ENCODE results near the gene REV3L. TPM values are rescaled to one million over a fixed set of nuclear protein-coding genes. Genes with fewer than 3 reads are reported as not detected.

The REV3L gene, protein sequence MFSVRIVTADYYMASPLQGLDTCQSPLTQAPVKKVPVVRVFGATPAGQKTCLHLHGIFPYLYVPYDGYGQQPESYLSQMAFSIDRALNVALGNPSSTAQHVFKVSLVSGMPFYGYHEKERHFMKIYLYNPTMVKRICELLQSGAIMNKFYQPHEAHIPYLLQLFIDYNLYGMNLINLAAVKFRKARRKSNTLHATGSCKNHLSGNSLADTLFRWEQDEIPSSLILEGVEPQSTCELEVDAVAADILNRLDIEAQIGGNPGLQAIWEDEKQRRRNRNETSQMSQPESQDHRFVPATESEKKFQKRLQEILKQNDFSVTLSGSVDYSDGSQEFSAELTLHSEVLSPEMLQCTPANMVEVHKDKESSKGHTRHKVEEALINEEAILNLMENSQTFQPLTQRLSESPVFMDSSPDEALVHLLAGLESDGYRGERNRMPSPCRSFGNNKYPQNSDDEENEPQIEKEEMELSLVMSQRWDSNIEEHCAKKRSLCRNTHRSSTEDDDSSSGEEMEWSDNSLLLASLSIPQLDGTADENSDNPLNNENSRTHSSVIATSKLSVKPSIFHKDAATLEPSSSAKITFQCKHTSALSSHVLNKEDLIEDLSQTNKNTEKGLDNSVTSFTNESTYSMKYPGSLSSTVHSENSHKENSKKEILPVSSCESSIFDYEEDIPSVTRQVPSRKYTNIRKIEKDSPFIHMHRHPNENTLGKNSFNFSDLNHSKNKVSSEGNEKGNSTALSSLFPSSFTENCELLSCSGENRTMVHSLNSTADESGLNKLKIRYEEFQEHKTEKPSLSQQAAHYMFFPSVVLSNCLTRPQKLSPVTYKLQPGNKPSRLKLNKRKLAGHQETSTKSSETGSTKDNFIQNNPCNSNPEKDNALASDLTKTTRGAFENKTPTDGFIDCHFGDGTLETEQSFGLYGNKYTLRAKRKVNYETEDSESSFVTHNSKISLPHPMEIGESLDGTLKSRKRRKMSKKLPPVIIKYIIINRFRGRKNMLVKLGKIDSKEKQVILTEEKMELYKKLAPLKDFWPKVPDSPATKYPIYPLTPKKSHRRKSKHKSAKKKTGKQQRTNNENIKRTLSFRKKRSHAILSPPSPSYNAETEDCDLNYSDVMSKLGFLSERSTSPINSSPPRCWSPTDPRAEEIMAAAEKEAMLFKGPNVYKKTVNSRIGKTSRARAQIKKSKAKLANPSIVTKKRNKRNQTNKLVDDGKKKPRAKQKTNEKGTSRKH (N-terminal part only)
- total RNA-seq: 10 to 100 TPM; 20.1 to 27.6 TPM

DNA sequence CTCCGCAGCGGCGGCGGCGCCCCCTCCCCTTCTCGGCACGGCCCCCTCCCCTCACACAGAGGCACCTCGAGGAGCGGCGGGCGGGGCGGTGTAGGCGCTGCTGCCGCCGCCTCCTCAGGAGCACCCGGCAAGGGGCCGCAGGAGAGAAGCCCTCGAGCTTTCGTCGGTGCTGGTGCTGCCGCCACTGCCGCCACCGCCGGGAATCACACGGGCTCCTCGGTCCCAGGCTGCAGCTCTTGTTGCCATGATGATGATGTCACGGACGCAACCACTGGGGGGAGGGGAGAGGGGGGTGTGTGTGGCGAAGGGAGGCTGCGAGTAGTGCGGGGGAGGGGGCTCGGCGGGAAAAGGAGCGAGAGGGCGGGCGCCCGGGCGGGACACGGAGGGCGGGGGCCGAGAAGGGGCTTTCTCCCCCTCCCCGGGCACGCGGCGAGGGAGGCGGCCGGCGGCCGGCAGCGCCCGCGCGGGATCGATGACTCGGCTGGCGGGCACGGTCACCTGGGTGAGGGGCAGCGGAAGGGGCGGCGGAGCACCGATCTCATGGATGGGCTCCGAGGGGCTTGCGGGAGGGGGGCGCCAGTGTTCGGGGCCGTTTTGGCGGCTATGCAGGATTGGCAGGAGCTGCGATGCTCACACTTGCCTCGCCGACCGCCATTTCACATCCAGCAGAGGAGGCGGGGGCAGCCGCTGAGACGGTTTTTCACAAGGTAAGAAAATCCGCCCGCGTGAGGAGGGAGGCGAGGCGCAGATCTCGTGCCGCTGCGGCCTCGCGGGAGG, at the start of gene REV3L:
Gene REV3L (minus strand): TSS at position 260 of the 777 bp plus-strand sequence. CDS start 330 bp downstream, outside the sequence.
- ChIA-PET CTCF (interaction anchor here (0.9 to 3.3 kb wide), 2 partner anchors 11 to 224 kb away, joined by 3 to 19 read pairs; a partner anchor contains a TSS), POLR2A (interaction anchor here (0.6 to 2.3 kb wide), 8 partner anchors 20 to 396 kb away, joined by 3 to 15 read pairs (median 3); partner anchors contain the start of gene SLC16A10)
- peak; percentile 94 for DNase-seq
- peak within 1 kb of the TSS; percentile 90 for H3K4me3 Mint-ChIP-seq
- H3K4me1 Mint-ChIP-seq (ENCODE audit: low read depth): peaks cover 43% of the 10 kb centered on the region
- H3K27ac Mint-ChIP-seq: peak within 1 kb of the TSS; percentile 98
- no peaks in the 10 kb centered on the region for H3K27me3 Mint-ChIP-seq
- peaks cover 23% of the 10 kb centered on the region for H3K36me3 Mint-ChIP-seq (ENCODE audit: low read depth)
- TF ChIP-seq, protein P1, sequence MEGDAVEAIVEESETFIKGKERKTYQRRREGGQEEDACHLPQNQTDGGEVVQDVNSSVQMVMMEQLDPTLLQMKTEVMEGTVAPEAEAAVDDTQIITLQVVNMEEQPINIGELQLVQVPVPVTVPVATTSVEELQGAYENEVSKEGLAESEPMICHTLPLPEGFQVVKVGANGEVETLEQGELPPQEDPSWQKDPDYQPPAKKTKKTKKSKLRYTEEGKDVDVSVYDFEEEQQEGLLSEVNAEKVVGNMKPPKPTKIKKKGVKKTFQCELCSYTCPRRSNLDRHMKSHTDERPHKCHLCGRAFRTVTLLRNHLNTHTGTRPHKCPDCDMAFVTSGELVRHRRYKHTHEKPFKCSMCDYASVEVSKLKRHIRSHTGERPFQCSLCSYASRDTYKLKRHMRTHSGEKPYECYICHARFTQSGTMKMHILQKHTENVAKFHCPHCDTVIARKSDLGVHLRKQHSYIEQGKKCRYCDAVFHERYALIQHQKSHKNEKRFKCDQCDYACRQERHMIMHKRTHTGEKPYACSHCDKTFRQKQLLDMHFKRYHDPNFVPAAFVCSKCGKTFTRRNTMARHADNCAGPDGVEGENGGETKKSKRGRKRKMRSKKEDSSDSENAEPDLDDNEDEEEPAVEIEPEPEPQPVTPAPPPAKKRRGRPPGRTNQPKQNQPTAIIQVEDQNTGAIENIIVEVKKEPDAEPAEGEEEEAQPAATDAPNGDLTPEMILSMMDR (IDR thresholded peaks at IDR 0.05): no peak
- peaks cover 4% of the 10 kb centered on the region for H3K9me3 Mint-ChIP-seq
- ATAC-seq: peak; percentile 58
- intact Hi-C loops (cut with micrococcal nuclease): loop anchor here (2.0 to 5.0 kb wide), 2 partner anchors 224 to 559 kb away; a partner anchor contains a TSS

DNA sequence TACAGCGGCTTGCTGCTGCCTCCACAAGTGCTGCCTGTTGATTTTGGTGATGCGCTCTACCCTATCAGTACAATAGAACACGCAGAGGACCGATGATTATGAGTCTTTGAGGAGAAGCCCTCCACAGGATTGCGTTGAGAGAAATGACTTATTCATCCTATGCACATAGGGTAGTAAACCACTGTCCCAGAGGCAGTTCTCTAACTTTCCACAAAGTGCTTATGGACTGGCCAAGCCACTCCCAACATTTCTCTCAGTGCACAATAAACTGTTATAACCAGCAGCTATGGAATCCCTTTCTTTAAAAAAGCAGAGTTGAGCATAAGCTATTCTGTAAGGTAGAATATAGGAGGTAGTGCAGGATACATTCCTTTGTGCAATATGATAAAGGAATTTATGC, 48.2 kb upstream of the REV3L start:
- ChIA-PET CTCF (interaction anchor here (1.0 to 1.2 kb wide), 3 partner anchors 10 to 35 kb away, joined by 3 to 5 read pairs (median 3); no protein-coding TSS in a partner anchor), POLR2A (interaction anchor here (0.6 kb wide), 1 partner anchor 398 kb away, joined by 3 read pairs; no protein-coding TSS in a partner anchor)
- Mint-ChIP-seq H3K9me3 (no peaks in the 10 kb centered on the region), H3K27me3 (no peaks in the 10 kb centered on the region), H3K4me3 (no peak overlapping the region), H3K4me1 (ENCODE audit: low read depth) (peaks cover 24% of the 10 kb centered on the region), H3K36me3 (ENCODE audit: low read depth) (no peaks in the 10 kb centered on the region), H3K27ac (no peak overlapping the region)
- ATAC-seq (no peak), DNase-seq (no peak)
- TF ChIP-seq, protein P1 (IDR thresholded peaks at IDR 0.05): no peak
- intact Hi-C loops (cut with micrococcal nuclease): no loop called here

DNA sequence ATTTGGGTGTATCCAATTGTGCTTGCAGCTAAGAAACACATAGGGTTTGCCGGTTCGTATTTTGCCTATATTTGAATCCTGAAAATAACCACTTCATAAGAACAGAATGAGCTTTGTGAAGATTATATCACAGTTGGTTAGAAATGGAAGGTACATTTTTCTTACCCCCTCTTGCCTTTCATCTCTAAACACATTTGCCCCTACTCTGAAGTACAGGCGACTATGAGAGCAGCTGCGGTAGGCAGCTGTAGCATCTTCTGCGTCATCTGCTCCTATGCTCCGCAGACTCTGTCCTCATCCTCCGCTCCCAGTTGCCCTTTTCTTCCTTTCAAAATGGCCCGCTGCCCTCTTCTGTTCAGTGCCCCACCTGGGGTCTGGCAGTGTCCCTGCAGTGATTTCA, 47.6 kb upstream of the REV3L start:
- DNase-seq (no peak), ATAC-seq (no peak)
- POLR2A ChIA-PET: no interaction called here
- Mint-ChIP-seq H3K36me3 (ENCODE audit: low read depth) (no peaks in the 10 kb centered on the region), H3K4me1 (ENCODE audit: low read depth) (peaks cover 24% of the 10 kb centered on the region), H3K27ac (no peak overlapping the region), H3K9me3 (no peaks in the 10 kb centered on the region), H3K4me3 (no peak overlapping the region), H3K27me3 (no peaks in the 10 kb centered on the region)
- intact Hi-C loops (cut with micrococcal nuclease): no loop called here
- TF ChIP-seq, protein P1 (IDR thresholded peaks at IDR 0.05): no peak
- CTCF ChIA-PET: interaction anchor here (1.2 kb wide), 1 partner anchor 11 kb away, joined by 3 read pairs; no protein-coding TSS in a partner anchor

DNA sequence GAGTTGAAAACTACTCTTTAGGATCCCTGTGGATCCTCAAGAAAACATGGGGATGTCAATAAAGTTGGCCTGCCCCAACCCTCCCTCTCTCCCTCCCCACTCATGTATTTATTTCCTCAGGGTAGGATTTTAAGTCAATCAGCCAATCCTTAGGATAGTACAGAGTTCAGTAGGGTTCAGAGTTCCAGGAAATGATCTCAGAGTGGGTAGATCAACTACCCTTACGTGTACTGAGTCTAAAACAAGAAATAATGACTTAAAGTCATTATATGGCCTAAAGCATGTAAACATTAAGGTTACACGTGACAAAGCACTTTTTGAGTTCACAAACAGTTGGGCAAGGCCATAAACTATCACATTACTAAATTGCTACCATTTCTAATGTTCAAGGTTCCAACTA, 47.2 kb upstream of the REV3L start:
- intact Hi-C loops (cut with micrococcal nuclease): no loop called here
- no peaks in the 10 kb centered on the region for H3K9me3 Mint-ChIP-seq
- H3K27me3 Mint-ChIP-seq: no peaks in the 10 kb centered on the region
- POLR2A ChIA-PET: no interaction called here
- no peak overlapping the region for H3K27ac Mint-ChIP-seq
- DNase-seq (no peak), ATAC-seq (no peak)
- H3K4me3 Mint-ChIP-seq: no peak overlapping the region
- TF ChIP-seq, protein P1 (IDR thresholded peaks at IDR 0.05): no peak
- CTCF ChIA-PET: interaction anchor here (1.2 kb wide), 1 partner anchor 11 kb away, joined by 3 read pairs; no protein-coding TSS in a partner anchor
- H3K4me1 Mint-ChIP-seq (ENCODE audit: low read depth): peaks cover 24% of the 10 kb centered on the region
- H3K36me3 Mint-ChIP-seq (ENCODE audit: low read depth): no peaks in the 10 kb centered on the region

Data from activated CD8-positive, alpha-beta T cell treated with anti-CD3 and anti-CD28 coated beads for 36 hours (primary cell).